GM12891 (cell line): ENCODE measurements around the gene USP36.

Experiments used
- POLR2A ChIP-seq: IDR thresholded peaks from 2 replicates; pipeline ENCODE4 v1.6.1; 2011; ENCODE audit warnings: low read depth, low read length, control low read depth
- POLR2AphosphoS5 ChIP-seq: IDR thresholded peaks from 2 replicates; pipeline ENCODE4 v1.6.1; 2011; ENCODE audit warnings: low read depth, low read length, control low read depth
- POU2F2 ChIP-seq: IDR thresholded peaks from 2 replicates; pipeline ENCODE4 v1.6.1; 2011; ENCODE audit warnings: low read depth, mild to moderate bottlenecking, control low read depth, low read length, moderate library complexity
- SPI1 ChIP-seq: IDR thresholded peaks from 2 replicates; pipeline ENCODE4 v1.6.1; 2011; ENCODE audit warnings: low read depth, low read length, control low read depth
- TAF1 ChIP-seq: IDR thresholded peaks from 2 replicates; pipeline ENCODE4 v1.6.1; 2011; ENCODE audit warnings: low read depth, low read length, control low read depth

GRCh38 chr17:78832541-78832810 is 8.1 kb downstream of the USP36 start:
- TF ChIP-seq POLR2A (no peak), TAF1 (no peak), POLR2AphosphoS5 (no peak), POU2F2 (no peak), SPI1 (no peak)
